ENCODE measurements around the gene INPP5A. TPM values are rescaled to one million over a fixed set of nuclear protein-coding genes. Genes with fewer than 3 reads are reported as not detected.

INPP5A gene
- polyA plus RNA-seq, 4 donors = 21.1 to 25.0 (median 22.8) TPM

DNA sequence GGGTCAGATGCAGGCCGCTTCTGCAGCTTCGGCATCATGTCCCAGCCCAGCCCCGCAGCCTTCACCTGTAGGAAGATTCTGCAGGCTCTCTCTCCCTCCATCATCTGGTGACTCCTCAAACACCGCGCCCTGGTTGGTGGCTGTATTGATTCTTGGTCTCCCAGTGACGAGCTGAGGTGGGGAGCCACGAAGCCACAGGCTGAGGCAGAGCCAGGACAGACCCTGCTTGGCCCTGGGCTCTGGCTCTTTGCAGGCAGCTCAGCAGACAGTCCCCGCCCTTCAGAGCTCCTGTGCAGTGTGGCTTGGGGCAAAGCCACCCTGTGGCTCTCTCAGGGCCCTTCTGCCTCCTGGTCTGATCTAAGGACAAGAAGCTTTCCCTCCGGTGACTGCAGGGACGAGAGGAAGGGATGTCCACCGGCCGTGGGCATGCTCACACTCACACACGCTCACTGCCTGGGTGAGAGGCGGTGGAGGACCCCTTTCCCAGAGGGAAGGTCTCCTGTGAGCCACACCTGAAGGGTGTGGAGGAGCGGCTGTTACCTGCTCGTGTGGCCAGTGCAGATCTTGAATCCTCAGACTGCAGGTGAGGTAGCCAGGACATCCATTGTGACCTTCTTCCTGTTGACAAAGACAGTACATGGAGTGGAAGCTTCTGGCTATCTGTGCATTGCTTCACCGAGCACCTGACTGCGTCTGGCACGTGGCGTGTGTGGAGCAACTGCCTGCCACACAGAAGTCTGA lies 79.6 kb downstream of the INPP5A start:
- no peak for FAIRE-seq
- Histone ChIP-seq H3K27ac (ENCODE audit: low read depth in 1 of 3, low read length in 2 of 3) (no peak overlapping the region), H3K27me3 (ENCODE audit: control insufficient read depth in 3 of 3, insufficient read depth in 3 of 3, low read length in 3 of 3) (no peaks in the 10 kb centered on the region), H3K4me1 (ENCODE audit: control insufficient read depth in 3 of 3, insufficient read depth in 2 of 3, low read depth in 1 of 3, low read length in 2 of 3) (no peaks in the 10 kb centered on the region), H3K4me3 (ENCODE audit: low read depth in 1 of 3, low read length in 3 of 3) (no peak overlapping the region), H3K9me3 (ENCODE audit: control insufficient read depth in 2 of 2, insufficient read depth in 1 of 2, low read depth in 1 of 2, low read length in 1 of 2) (peaks cover 0 to 22% of the 10 kb centered on the region in 2 donors), H3K36me3 (ENCODE audit: control insufficient read depth in 3 of 3, insufficient read depth in 2 of 3, low read depth in 1 of 3, low read length in 3 of 3) (peaks cover 0 to 28% (median 0%) of the 10 kb centered on the region in 3 donors)
- DNase-seq = no peak
- WGBS, 3 donors = 89 to 93% (median 91%) methylated on average over 20 of the region's 20 CpGs

DNA sequence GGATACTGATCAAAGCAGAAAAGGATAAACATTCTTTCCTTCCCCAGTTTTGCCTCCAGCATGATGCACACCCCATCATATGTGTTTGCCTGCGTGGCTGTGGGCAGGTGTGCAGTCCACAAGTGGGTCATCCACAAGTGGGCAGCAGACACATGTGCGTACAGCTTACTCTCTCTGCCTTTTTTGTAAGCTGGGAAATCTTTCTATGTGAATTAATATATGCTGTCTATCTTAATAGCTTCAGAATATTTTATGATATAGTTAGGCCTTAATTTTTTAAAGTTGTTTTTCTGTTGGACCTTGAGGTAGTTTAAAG lies 80.1 kb downstream of the INPP5A start:
- no peak overlapping the region for H3K27ac ChIP-seq (ENCODE audit: low read depth in 1 of 3, low read length in 2 of 3)
- WGBS, 3 donors = 93 to 100% (median 94%) methylated on average over 2 of the region's 2 CpGs
- no peak for FAIRE-seq
- no peak for DNase-seq
- H3K4me1 ChIP-seq (ENCODE audit: control insufficient read depth in 3 of 3, insufficient read depth in 2 of 3, low read depth in 1 of 3, low read length in 2 of 3) = no peaks in the 10 kb centered on the region
- H3K4me3 ChIP-seq (ENCODE audit: low read depth in 1 of 3, low read length in 3 of 3) = no peak overlapping the region
- H3K9me3 ChIP-seq (ENCODE audit: control insufficient read depth in 2 of 2, insufficient read depth in 1 of 2, low read depth in 1 of 2, low read length in 1 of 2) = peaks cover 0 to 22% of the 10 kb centered on the region in 2 donors
- no peaks in the 10 kb centered on the region for H3K27me3 ChIP-seq (ENCODE audit: control insufficient read depth in 3 of 3, insufficient read depth in 3 of 3, low read length in 3 of 3)
- H3K36me3 ChIP-seq (ENCODE audit: control insufficient read depth in 3 of 3, insufficient read depth in 2 of 3, low read depth in 1 of 3, low read length in 3 of 3) = peaks cover 0 to 28% (median 0%) of the 10 kb centered on the region in 3 donors

DNA sequence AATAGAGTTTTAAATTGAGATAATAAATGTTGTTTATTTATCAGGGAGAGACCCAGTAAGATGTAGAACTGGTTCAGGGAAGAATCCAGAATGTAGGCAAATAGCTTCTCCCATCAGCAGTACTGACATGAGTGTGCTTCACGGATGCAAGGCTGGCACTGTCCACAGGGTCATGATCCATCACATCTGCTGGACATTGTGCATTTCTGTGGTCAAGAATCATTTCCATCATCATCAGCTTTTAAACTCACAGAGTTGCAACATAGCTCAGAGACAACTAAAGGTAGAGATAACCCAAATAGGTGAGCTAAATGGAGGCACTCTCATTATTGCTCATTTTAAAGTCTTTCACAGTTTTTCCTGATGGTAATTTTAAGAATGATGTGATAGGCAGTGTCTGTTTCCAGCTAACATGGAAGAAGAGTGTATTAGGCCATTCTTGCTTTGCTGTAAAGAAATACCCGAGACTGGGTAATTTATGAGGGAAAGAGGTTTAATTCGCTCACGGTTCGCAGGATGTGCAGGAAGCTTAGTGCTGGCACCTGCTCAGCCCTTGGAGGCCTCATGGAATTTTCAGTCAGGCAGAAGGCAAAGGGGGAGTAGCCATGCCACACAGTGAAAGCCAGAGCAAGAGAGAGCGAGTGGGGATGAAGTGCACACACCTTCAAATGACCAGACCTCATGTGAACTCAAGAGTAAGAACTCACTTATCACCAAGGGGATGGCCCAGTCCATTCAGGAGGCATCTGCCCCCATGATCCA lies 80.8 kb downstream of the INPP5A start:
- peaks cover 0 to 28% (median 0%) of the 10 kb centered on the region in 3 donors for H3K36me3 ChIP-seq (ENCODE audit: control insufficient read depth in 3 of 3, insufficient read depth in 2 of 3, low read depth in 1 of 3, low read length in 3 of 3)
- no peaks in the 10 kb centered on the region for H3K4me1 ChIP-seq (ENCODE audit: control insufficient read depth in 3 of 3, insufficient read depth in 2 of 3, low read depth in 1 of 3, low read length in 2 of 3)
- FAIRE-seq (no peak), DNase-seq (no peak)
- no peak overlapping the region for H3K27ac ChIP-seq (ENCODE audit: low read depth in 1 of 3, low read length in 2 of 3)
- no peak overlapping the region for H3K4me3 ChIP-seq (ENCODE audit: low read depth in 1 of 3, low read length in 3 of 3)
- peaks cover 0 to 22% of the 10 kb centered on the region in 2 donors for H3K9me3 ChIP-seq (ENCODE audit: control insufficient read depth in 2 of 2, insufficient read depth in 1 of 2, low read depth in 1 of 2, low read length in 1 of 2)
- WGBS, 3 donors = 84 to 94% (median 88%) methylated on average over 6 of the region's 6 CpGs
- no peaks in the 10 kb centered on the region for H3K27me3 ChIP-seq (ENCODE audit: control insufficient read depth in 3 of 3, insufficient read depth in 3 of 3, low read length in 3 of 3)

DNA sequence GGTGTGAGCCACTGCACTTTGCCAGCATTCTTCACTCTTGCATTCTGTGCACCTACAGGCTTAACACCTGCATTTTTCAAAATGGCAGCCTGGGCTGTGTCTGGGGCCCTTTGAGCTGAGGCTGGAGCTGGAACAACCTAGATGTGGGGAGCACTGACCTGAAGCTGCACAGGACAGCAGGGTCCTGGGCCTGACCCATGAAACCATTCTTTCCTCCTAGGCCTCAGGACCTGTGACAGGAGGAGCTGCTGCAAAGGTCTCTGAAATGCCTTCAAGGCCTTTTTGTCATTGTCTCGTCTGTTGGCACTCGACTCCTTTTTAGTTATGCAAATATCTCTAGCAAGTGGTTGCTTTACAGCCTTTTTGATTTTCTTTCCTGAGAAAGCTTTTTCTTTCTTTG lies 82.3 kb downstream of the INPP5A start:
- no peak for FAIRE-seq
- peaks cover 0 to 22% (median 0%) of the 10 kb centered on the region in 3 donors for H3K36me3 ChIP-seq (ENCODE audit: control insufficient read depth in 3 of 3, insufficient read depth in 2 of 3, low read depth in 1 of 3, low read length in 3 of 3)
- no peaks in the 10 kb centered on the region for H3K4me1 ChIP-seq (ENCODE audit: control insufficient read depth in 3 of 3, insufficient read depth in 2 of 3, low read depth in 1 of 3, low read length in 2 of 3)
- 93 to 98% (median 98%) methylated on average over 2 of the region's 2 CpGs for WGBS, 3 donors
- H3K9me3 ChIP-seq (ENCODE audit: control insufficient read depth in 2 of 2, insufficient read depth in 1 of 2, low read depth in 1 of 2, low read length in 1 of 2) = peaks cover 0 to 22% of the 10 kb centered on the region in 2 donors
- no peak for DNase-seq
- no peak overlapping the region for H3K27ac ChIP-seq (ENCODE audit: low read depth in 1 of 3, low read length in 2 of 3)
- no peak overlapping the region for H3K4me3 ChIP-seq (ENCODE audit: low read depth in 1 of 3, low read length in 3 of 3)
- H3K27me3 ChIP-seq (ENCODE audit: control insufficient read depth in 3 of 3, insufficient read depth in 3 of 3, low read length in 3 of 3) = no peaks in the 10 kb centered on the region

DNA sequence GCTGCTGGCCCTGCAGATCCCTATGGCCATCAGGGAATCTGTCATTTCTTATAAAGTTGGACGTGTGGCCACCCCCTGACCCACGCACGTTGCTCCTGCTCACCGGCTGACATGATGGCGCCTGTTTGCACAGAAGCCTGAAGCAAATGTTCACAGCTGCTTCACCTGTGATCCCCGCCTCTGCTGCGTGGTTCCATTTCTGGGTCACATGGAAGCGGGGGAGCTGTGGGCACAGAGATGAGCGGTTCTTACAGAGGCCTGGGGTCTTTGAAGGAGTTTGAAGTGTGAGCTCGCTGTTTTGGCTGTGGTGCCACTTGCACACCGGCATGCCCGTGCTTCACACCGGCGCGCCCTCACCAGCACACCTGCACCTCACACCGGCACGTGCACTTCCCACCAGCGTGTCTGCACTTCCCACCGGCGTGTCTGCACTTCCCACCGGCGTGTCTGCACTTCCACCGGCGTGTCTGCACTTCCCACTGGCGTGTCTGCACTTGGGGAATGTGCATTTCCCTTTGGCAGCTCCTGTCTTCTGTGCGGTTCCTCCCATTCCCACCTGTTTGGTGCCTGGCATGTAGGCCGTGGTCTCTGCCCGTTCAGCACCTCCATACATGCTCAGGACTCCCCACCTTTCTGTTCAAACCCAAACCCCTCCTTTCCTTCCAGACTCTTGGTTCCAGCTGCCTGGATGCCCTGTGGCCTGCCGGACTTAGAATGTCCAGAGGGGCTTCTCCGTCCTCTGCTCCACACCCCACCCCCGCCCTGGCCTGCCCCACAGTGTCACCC lies 86.7 kb downstream of the INPP5A start:
- Histone ChIP-seq H3K4me1 (ENCODE audit: control insufficient read depth in 3 of 3, insufficient read depth in 2 of 3, low read depth in 1 of 3, low read length in 2 of 3) (peaks cover 3 to 16% (median 9%) of the 10 kb centered on the region in 3 donors), H3K9me3 (ENCODE audit: control insufficient read depth in 2 of 2, insufficient read depth in 1 of 2, low read depth in 1 of 2, low read length in 1 of 2) (peaks cover 0 to 15% of the 10 kb centered on the region in 2 donors), H3K27ac (ENCODE audit: low read depth in 1 of 3, low read length in 2 of 3) (no peak overlapping the region), H3K36me3 (ENCODE audit: control insufficient read depth in 3 of 3, insufficient read depth in 2 of 3, low read depth in 1 of 3, low read length in 3 of 3) (peaks cover 0 to 2% (median 0%) of the 10 kb centered on the region in 3 donors), H3K4me3 (ENCODE audit: low read depth in 1 of 3, low read length in 3 of 3) (no peak overlapping the region), H3K27me3 (ENCODE audit: control insufficient read depth in 3 of 3, insufficient read depth in 3 of 3, low read length in 3 of 3) (no peaks in the 10 kb centered on the region)
- 83 to 92% (median 91%) methylated on average over 31 of the region's 31 CpGs for WGBS, 3 donors
- FAIRE-seq (no peak), DNase-seq (no peak)

DNA sequence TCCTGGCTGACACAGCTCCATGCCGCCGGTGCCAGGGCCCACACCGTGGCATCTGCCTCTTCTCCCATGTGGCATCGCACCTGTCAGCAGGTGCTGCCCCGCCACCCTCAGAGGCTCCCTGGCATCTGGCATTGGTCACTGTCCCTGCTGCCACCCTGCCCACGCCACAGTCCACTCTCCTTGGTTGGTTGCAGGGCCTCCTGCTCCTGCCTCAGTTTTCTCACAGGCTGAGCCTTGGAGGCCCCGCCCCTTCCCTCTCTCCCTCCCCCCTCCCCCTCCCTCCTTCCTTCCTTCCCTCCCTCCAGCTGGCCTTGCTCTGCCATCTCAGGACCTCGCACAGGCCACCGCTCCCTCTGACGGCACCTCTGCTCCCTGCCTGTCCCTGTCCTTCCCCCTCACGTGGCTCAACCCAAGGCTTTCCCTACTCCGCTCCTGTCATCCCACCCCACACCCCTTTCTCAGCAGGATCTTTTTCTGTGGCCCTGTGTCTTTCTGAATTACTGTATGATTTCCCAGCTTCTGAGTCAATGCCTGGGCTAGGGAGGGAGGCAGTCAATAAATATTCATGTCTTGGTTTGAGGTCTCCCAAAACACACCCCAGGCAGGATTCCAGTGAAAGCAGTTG lies 87.4 kb downstream of the INPP5A start:
- Histone ChIP-seq H3K36me3 (ENCODE audit: control insufficient read depth in 3 of 3, insufficient read depth in 2 of 3, low read depth in 1 of 3, low read length in 3 of 3) (no peaks in the 10 kb centered on the region), H3K4me1 (ENCODE audit: control insufficient read depth in 3 of 3, insufficient read depth in 2 of 3, low read depth in 1 of 3, low read length in 2 of 3) (peaks cover 3 to 16% (median 9%) of the 10 kb centered on the region in 3 donors), H3K4me3 (ENCODE audit: low read depth in 1 of 3, low read length in 3 of 3) (no peak overlapping the region), H3K27ac (ENCODE audit: low read depth in 1 of 3, low read length in 2 of 3) (no peak overlapping the region), H3K27me3 (ENCODE audit: control insufficient read depth in 3 of 3, insufficient read depth in 3 of 3, low read length in 3 of 3) (no peaks in the 10 kb centered on the region), H3K9me3 (ENCODE audit: control insufficient read depth in 2 of 2, insufficient read depth in 1 of 2, low read depth in 1 of 2, low read length in 1 of 2) (peaks cover 0 to 8% of the 10 kb centered on the region in 2 donors)
- WGBS, 3 donors = 71 to 81% (median 79%) methylated on average over 12 of the region's 12 CpGs
- FAIRE-seq (no peak), DNase-seq (no peak)

DNA sequence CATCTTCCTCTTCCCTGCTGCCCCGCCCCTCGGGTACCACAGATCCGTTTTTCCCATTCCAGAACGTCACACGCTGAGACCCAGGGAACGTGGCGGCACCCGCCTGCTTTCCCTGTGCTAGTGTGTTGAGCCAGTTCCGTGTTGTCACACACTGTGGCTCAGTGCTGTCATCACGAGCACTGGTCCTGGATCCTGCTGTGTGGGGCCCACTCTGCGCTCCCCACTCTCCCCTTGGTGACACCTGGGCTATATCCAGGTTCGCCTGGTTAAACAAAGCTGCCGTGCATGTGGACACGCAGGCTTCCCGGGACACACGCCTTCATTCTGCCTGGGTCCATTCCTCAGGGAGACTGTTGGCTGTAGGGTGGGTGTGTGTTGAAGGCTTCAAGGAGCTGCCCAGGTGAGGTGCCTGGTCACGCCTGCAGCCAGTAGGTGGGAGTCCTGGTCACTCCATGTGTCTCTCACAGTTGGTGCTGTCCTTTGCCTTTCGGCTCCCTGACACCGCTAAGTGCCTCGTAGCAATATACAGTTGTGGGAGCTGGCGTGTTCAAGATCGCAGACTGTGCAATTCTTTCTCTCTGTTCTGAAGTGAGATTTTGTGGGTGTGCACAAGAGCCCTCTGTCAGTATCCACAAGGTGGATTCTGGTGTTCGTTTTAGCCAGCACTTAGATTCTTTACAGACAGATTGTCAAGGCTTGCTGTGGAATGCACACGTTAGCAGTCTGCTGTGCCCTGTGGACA lies 88.6 kb downstream of the INPP5A start:
- peaks cover 3 to 22% (median 13%) of the 10 kb centered on the region in 3 donors for H3K4me1 ChIP-seq (ENCODE audit: control insufficient read depth in 3 of 3, insufficient read depth in 2 of 3, low read depth in 1 of 3, low read length in 2 of 3)
- WGBS, 3 donors = 84 to 89% (median 87%) methylated on average over 24 of the region's 24 CpGs
- FAIRE-seq = no peak
- no peaks in the 10 kb centered on the region for H3K36me3 ChIP-seq (ENCODE audit: control insufficient read depth in 3 of 3, insufficient read depth in 2 of 3, low read depth in 1 of 3, low read length in 3 of 3)
- no peak overlapping the region for H3K4me3 ChIP-seq (ENCODE audit: low read depth in 1 of 3, low read length in 3 of 3)
- DNase-seq = no peak
- H3K27ac ChIP-seq (ENCODE audit: low read depth in 1 of 3, low read length in 2 of 3) = no peak overlapping the region
- H3K9me3 ChIP-seq (ENCODE audit: control insufficient read depth in 2 of 2, insufficient read depth in 1 of 2, low read depth in 1 of 2, low read length in 1 of 2) = peaks cover 0 to 1% of the 10 kb centered on the region in 2 donors
- no peaks in the 10 kb centered on the region for H3K27me3 ChIP-seq (ENCODE audit: control insufficient read depth in 3 of 3, insufficient read depth in 3 of 3, low read length in 3 of 3)
